OCI-LY3 (cell line): ENCODE measurements around the gene JOSD2.

Experiments
- H2AFZ ChIP-seq: fragments of 200-600, 300-600 bp; shearing (Covaris generic); 2 replicates; pipeline ENCODE4 v1.6.0; 2014; ENCODE audit warnings: antibody characterized with exemption, low read depth, low read length
- H3K27ac ChIP-seq: fragments of 200-600, 300-600 bp; sonication (generic); 2 replicates; pipeline ENCODE4 v1.5.1; 2014; ENCODE audit warnings: mild to moderate bottlenecking, low read length, moderate library complexity, mixed read lengths
- H3K27me3 ChIP-seq: fragments of 200-600, 300-600 bp; sonication (generic); 2 replicates; pipeline ENCODE4 v1.6.1; 2014; ENCODE audit warnings: low read depth, low read length, mixed read lengths
- H3K36me3 ChIP-seq: fragments of 200-600, 300-600 bp; sonication (generic); replicated peaks from 2 replicates; pipeline ENCODE3; 2014; ENCODE audit warnings: low read depth, low read length, mixed read lengths
- H3K4me1 ChIP-seq: fragments of 300-600, 200-600 bp; sonication (generic); 2 replicates; pipeline ENCODE4 v1.6.1; 2014; ENCODE audit warnings: low read length, mixed read lengths
- H3K4me2 ChIP-seq: fragments of 200-600, 300-600 bp; sonication (generic); 2 replicates; pipeline ENCODE4 v1.6.1; 2014; ENCODE audit warnings: low read length, mixed read lengths
- H3K4me3 ChIP-seq: fragments of 300-600, 200-600 bp; sonication (generic); 2 replicates; pipeline ENCODE4 v1.5.1; 2014; ENCODE audit warnings: antibody characterized with exemption, mild to moderate bottlenecking, low read length, moderate library complexity
- H3K79me2 ChIP-seq: fragments of 300-600, 200-600 bp; shearing (Covaris generic); 2 replicates; pipeline ENCODE4 v1.6.1; 2014; ENCODE audit warnings: mild to moderate bottlenecking, low read length, mixed read lengths
- H3K9ac ChIP-seq: fragments of 300-600, 200-600 bp; shearing (Covaris generic); 2 replicates; pipeline ENCODE4 v1.6.0; 2014; ENCODE audit warnings: mild to moderate bottlenecking, low read length, moderate library complexity
- H3K9me3 ChIP-seq: fragments of 200-600, 300-600 bp; shearing (Covaris generic); 2 replicates; pipeline ENCODE4 v1.6.1; 2014; ENCODE audit warnings: low read length, mixed read lengths; ENCODE audit not compliant: insufficient read depth
- H4K20me1 ChIP-seq: fragments of 200-600, 300-600 bp; sonication (generic); 2 replicates; pipeline ENCODE4 v1.6.1; 2016; ENCODE audit warnings: low read length, mixed read lengths; ENCODE audit not compliant: insufficient read depth
- EZH2phosphoT487 ChIP-seq: fragments of 200-600 bp; shearing (Covaris generic); IDR thresholded peaks from 2 replicates; pipeline ENCODE4 v1.6.1; 2018; ENCODE audit warnings: antibody characterized with exemption, mixed run types, low read depth
- TF ChIP-seq, protein P1 (sequence below): fragments of 200-600, 300-600 bp; sonication (generic); IDR thresholded peaks from 2 replicates; pipeline ENCODE4 v1.5.1; 2014; ENCODE audit warnings: antibody characterized with exemption, low read length, low read depth

Gene JOSD2

DNA sequence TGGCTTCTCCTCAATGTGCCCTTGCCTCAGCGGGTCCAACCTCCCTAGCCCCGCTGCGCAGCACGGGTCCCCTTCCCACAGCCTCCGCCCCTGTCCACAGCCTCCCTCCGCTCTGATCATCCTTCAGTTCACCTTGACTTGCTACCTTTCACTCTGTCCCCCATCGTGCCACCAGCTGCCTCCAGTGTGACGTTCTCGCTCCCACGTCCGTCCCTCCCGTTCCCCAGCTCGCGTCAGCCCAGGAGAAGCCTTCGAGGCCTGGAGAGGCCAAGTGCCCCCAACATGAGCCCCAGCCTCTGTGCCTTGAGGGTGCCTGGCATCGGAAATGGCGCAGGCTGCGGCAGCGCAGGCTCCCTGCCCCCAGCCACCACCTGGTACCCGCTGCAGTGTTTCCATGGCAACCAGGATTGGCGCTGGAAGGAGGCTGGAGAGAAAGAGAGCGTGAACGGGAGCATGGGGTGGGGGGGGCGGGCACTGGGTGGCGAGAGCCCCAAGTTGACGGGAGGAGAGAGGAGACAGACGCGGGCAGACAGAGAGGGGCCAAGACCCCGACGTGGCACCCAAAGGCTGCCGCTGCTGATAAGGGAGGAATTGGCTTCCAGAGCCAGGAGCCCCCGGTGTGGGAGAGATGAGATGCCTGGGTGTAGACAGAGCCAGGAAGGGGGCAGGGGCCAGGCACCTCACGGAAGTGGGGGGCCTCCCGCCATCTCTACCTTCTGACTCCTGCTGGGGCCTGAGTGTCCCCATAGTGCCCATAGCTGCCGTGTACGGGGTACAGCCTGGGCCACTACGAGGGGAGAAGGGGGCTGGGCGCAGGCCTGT is 3.6 kb upstream of the JOSD2 start:
- Histone ChIP-seq H2AFZ (no peak overlapping the region), H3K27ac (no peak overlapping the region), H3K9me3 (no peaks in the 10 kb centered on the region), H3K4me1 (peaks cover 10% of the 10 kb centered on the region), H3K9ac (no peak overlapping the region), H3K79me2 (no peaks in the 10 kb centered on the region; the same call in 1 of the 2 replicates), H4K20me1 (no peaks in the 10 kb centered on the region), H3K27me3 (no peaks in the 10 kb centered on the region), H3K4me3 (no peak overlapping the region), H3K4me2 (no peak overlapping the region), H3K36me3 (no peaks in the 10 kb centered on the region)
- TF ChIP-seq EZH2phosphoT487 = no peak
- TF ChIP-seq, protein P1, sequence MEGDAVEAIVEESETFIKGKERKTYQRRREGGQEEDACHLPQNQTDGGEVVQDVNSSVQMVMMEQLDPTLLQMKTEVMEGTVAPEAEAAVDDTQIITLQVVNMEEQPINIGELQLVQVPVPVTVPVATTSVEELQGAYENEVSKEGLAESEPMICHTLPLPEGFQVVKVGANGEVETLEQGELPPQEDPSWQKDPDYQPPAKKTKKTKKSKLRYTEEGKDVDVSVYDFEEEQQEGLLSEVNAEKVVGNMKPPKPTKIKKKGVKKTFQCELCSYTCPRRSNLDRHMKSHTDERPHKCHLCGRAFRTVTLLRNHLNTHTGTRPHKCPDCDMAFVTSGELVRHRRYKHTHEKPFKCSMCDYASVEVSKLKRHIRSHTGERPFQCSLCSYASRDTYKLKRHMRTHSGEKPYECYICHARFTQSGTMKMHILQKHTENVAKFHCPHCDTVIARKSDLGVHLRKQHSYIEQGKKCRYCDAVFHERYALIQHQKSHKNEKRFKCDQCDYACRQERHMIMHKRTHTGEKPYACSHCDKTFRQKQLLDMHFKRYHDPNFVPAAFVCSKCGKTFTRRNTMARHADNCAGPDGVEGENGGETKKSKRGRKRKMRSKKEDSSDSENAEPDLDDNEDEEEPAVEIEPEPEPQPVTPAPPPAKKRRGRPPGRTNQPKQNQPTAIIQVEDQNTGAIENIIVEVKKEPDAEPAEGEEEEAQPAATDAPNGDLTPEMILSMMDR = no peak

DNA sequence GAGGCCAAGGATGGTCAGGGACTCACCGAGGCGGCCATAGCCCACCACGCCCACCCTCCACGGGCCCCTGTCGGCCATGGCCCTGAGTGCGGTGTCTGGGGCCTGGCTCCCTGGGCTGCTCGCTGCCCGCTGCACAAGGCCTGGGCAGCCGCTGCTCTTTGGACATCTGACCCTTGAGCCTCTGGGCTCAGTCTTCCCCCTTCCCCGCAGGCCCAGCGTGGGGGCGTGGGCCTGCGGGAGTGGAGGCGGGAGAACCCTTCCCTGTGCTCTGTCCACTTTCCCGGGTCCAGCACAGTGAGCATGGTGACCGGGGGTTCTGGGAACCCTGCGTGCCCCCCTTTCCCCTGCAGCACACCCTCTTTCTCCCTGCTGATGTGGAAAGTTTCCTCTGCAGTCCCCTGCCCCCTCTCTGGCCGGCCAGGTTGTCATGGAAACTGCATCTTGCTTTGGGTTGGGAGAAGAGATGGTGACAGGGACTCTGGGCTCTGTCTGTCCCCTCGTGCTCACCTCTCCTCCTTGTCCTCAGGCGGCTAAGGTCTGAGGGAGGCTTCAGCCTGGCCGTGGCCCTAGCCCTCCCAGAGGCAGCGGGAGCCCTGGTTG is 2.9 kb upstream of the JOSD2 start, which contains the start of gene ASPDH:
TSS of gene ASPDH (minus strand) at position 168 of the 600 bp plus-strand sequence. CDS start at position 78, 90 bp downstream.
- Histone ChIP-seq H3K4me3 (no peak within 1 kb of the TSS), H4K20me1 (no peaks in the 10 kb centered on the region), H3K4me1 (peaks cover 10% of the 10 kb centered on the region), H3K36me3 (no peaks in the 10 kb centered on the region), H3K27me3 (no peaks in the 10 kb centered on the region), H3K9ac (no peak within 1 kb of the TSS), H3K27ac (no peak within 1 kb of the TSS), H2AFZ (no peak within 1 kb of the TSS), H3K79me2 (no peaks in the 10 kb centered on the region; the same call in 1 of the 2 replicates), H3K4me2 (no peak within 1 kb of the TSS), H3K9me3 (no peaks in the 10 kb centered on the region)
- TF ChIP-seq EZH2phosphoT487 = no peak
- TF ChIP-seq, protein P1 = no peak

GRCh38 chr19:50512999-50513745 is 2.2 kb upstream of the JOSD2 start:
- Histone ChIP-seq H3K27ac (no peak overlapping the region), H3K9me3 (no peaks in the 10 kb centered on the region), H3K4me1 (peaks cover 10% of the 10 kb centered on the region), H3K36me3 (no peaks in the 10 kb centered on the region), H3K9ac (no peak overlapping the region), H2AFZ (no peak overlapping the region), H3K27me3 (no peaks in the 10 kb centered on the region), H3K79me2 (no peaks in the 10 kb centered on the region; the same call in 1 of the 2 replicates), H4K20me1 (no peaks in the 10 kb centered on the region), H3K4me2 (no peak overlapping the region), H3K4me3 (no peak overlapping the region)
- no peak for TF ChIP-seq EZH2phosphoT487
- TF ChIP-seq, protein P1 = no peak
